Brain microvascular endothelial cell (primary cell): ENCODE measurements around the gene RIC8B.

Experiments used
- DNase-seq: peaks from one replicate; pipeline ENCODE4 v3.0.0-alpha.2; 2020
- H3K27ac ChIP-seq: fragments of 250-450 bp; sonication (Bioruptor Pico); 2 replicates; pipeline ENCODE4 v1.5.1; 2020; ENCODE audit warnings: mild to moderate bottlenecking, moderate library complexity
- H3K27me3 ChIP-seq: fragments of 250-450 bp; sonication (Bioruptor Pico); replicated peaks from 2 replicates; pipeline ENCODE4 v1.5.1; 2020; ENCODE audit warnings: mild to moderate bottlenecking
- H3K36me3 ChIP-seq: fragments of 250-450 bp; sonication (Bioruptor Pico); replicated peaks from 2 replicates; pipeline ENCODE4 v1.5.1; 2020; ENCODE audit warnings: mild to moderate bottlenecking
- H3K4me3 ChIP-seq: 2 replicates; pipeline ENCODE4 v1.5.1; 2011; ENCODE audit warnings: low read depth, mild to moderate bottlenecking, control low read depth, low read length, moderate library complexity
- CTCF ChIP-seq: IDR thresholded peaks from 2 replicates; pipeline ENCODE4 v1.5.1; 2011; ENCODE audit warnings: low read depth, mild to moderate bottlenecking, moderate library complexity, low read length, control low read depth, inconsistent platforms; ENCODE audit errors: missing control alignments
- in situ Hi-C: cut with HindIII; loops from 2 replicates; pipeline ENCODE4 v1.10.0; 2017; ENCODE audit warnings: low sequenced_read_pairs, low pct_ligation_motif_present

The RIC8B gene

GRCh38 chr12:106774808-106775524, 484 bp downstream of the RIC8B start:
- no peaks in the 10 kb centered on the region for H3K27me3 ChIP-seq
- TF ChIP-seq CTCF, result no peak
- H3K4me3 ChIP-seq, result peak overlapping the region; percentile 88
- no peak for DNase-seq
- H3K36me3 ChIP-seq, result no peaks in the 10 kb centered on the region
- H3K27ac ChIP-seq, result peak overlapping the region; percentile 98
- in situ Hi-C loops, result no loop called here

- Histone ChIP-seq H3K27me3 (no peaks in the 10 kb centered on the region), H3K27ac (no peak overlapping the region), H3K36me3 (no peaks in the 10 kb centered on the region), H3K4me3 (no peak overlapping the region)
- no peak for DNase-seq
- no peak for TF ChIP-seq CTCF
- in situ Hi-C loops, result no loop called here
Observed at GRCh38 chr12:106776897-106777296, 2.4 kb downstream of the RIC8B start.

GRCh38 chr12:106780010-106780631, 5.6 kb downstream of the RIC8B start:
- Histone ChIP-seq H3K27ac (no peak overlapping the region), H3K27me3 (no peaks in the 10 kb centered on the region), H3K36me3 (peaks cover 5% of the 10 kb centered on the region), H3K4me3 (no peak overlapping the region)
- no peak for TF ChIP-seq CTCF
- DNase-seq, result peak; percentile 64
- in situ Hi-C loops, result no loop called here

GRCh38 chr12:106782619-106783018, 8.1 kb downstream of the RIC8B start:
- no peak for DNase-seq
- Histone ChIP-seq H3K4me3 (no peak overlapping the region), H3K27me3 (no peaks in the 10 kb centered on the region), H3K36me3 (peaks cover 5% of the 10 kb centered on the region), H3K27ac (no peak overlapping the region)
- in situ Hi-C loops, result no loop called here
- TF ChIP-seq CTCF, result no peak

- Histone ChIP-seq H3K36me3 (peaks cover 5% of the 10 kb centered on the region), H3K27ac (no peak overlapping the region), H3K4me3 (no peak overlapping the region), H3K27me3 (no peaks in the 10 kb centered on the region)
- DNase-seq, result no peak
- TF ChIP-seq CTCF, result no peak
- in situ Hi-C loops, result no loop called here
Observed at GRCh38 chr12:106783515-106783914, 9.0 kb downstream of the RIC8B start.

- Histone ChIP-seq H3K36me3 (peaks cover 7% of the 10 kb centered on the region), H3K4me3 (no peak overlapping the region), H3K27ac (no peak overlapping the region), H3K27me3 (no peaks in the 10 kb centered on the region)
- DNase-seq, result no peak
- TF ChIP-seq CTCF, result peak; percentile 29
- in situ Hi-C loops, result no loop called here
Observed at GRCh38 chr12:106790020-106790419, 15.5 kb downstream of the RIC8B start.
